NCI-H226 (cell line): ENCODE measurements around the gene C2orf72.
"Not testable (repeated sequence)": the region's sequence is repeated elsewhere in the genome, so short reads cannot be mapped to it uniquely, and the experiment has no call there.

Experiments used
- DNase-seq: peaks from one replicate; pipeline ENCODE4 v3.0.0-alpha.2; 2015

Gene C2orf72

DNA sequence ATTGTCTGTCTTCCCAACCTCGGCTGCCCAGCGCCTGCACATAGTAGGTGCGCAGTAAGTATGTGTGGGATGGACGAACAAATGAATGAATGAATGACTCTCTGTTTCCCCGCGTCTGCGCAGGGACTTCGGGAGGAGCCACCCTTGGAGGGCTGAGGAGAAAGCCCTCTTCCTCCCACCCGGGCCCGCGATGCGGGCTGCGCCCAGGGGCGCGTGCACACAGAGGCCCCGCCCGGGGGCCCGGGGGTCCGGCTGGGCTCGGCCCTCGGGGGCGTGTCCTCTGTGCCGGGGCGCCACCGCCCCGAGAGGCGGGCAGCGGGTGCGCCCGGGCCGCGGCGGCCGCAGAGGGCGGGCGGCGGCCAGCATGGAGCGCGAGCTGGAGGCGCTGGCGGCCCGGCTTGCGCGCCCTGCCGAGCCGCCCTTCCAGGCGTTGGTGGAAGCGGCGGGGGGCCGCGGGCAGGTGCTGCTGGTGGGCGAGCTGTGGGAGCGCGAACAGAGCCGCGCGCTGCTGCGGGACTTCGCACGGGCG lies at the start of gene C2orf72:
TSS of gene C2orf72 (plus strand) at position 322 of the 529 bp plus-strand sequence. CDS start at position 365, 43 bp downstream.
- DNase-seq: no peak

DNA sequence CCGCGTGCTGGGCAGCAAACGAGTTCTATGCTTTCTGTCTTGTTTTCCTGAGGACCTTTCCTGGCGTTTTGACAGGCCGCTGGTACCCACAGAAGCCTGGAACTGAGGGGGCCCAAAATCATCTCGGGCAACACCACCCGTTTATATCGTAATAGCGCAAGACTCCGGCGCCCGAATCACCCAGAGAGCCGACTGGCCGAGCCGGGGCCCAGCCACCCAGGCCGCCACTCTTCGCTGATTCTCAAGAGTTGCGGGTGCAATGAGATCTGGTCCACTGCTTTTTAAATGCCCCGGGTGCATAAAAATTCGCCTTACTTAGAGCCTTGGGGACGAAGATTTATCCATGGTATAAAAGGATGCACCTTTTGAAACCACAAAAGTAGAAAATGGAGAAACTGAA lies 47.6 kb upstream of the C2orf72 start:
- no peak for DNase-seq

DNA sequence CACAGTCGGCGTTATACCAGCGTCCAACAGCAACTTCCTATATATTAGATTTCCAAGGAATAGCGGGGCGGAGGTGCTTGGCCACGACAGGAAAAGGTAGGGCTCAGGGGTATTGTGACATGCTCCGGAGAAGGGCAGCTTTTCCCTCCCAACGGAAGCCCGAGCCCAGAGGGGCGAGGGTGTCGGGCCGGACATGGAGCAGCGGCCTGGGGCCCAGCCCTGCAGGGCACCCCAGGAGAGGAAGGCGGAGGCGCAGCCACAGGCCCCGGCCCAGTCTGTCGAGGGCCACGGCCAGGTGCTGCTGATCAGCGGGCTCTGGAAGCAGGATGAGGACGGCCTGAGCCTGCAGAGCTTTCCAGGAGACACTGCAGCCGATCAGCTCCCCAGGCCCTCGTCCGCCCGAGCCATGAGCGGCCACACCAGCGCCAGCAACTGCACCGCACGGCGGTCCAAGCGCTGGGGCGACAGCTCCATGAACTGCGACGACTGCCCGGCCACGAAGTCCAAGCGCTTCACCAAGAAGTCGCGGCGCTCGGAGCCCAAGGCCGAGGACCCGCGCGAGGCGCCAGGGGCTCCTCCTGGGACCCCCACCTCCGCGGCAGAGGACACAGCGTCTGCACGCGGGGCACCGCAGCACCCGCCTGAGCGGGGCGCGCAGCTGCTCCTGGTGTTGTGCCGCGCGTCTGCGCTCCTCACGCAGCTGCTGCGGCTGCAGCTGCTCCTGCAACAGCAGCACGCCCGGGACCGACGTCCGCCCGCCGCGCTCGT lies 47.0 kb upstream of the C2orf72 start:
- DNase-seq: no peak

DNA sequence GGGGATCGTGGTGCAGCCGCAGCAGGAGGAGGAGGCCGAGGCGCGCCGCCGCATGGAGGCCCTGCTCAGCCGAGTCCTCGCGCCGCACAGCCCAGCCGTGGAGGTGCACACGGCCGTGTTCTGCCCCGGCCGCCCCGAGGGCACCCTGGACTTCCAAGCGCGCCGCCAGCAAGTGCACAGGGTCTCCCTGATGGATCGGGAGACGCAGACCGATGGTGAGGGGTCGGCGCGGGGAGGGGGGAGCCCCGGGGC lies 46.5 kb upstream of the C2orf72 start:
- DNase-seq: no peak

DNA sequence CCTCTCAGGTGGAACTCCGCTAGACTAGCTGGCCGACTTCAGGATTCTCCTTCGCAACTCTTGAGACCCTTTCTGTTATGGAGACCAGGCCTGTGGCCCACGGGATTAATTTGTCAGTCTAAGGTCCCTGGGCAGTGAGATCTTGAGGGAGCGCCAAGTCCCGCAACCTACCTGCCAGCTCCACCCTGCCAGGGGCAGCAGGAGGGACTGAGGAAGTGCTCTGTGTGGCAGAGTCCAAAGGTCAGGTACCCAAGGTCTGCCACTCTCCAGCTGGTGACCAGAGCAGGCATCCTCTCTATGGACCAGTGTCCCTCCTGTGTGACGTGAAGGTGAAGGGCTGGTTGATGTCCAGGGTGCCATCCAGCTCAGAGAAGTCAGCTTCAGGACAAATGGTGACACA lies 45.7 kb upstream of the C2orf72 start:
- DNase-seq: no peak

DNA sequence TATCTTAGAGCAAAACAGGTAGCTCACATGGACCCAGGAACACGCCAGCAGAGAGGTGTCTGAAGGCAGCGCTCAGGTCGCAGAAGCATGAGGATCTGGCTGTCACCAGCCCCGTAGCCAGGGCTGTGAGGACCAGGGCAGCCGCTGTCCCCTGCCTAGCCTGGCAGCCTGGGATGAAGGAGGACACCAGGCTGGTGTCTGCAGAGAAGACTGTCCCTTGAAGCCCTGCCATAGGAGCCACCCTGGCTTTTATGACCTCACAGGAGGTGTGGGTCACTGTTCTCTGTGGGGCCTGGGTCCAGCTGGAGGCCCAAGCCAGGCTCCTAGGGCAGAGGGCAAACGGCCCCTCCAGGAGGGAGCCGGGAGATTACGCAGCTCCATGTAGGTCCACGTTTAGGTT lies 41.5 kb upstream of the C2orf72 start, which contains the start of gene SPATA3:
TSS of gene SPATA3 (plus strand) at position 301 of the 400 bp plus-strand sequence. CDS start 113 bp downstream, outside the sequence.
- DNase-seq: no peak

DNA sequence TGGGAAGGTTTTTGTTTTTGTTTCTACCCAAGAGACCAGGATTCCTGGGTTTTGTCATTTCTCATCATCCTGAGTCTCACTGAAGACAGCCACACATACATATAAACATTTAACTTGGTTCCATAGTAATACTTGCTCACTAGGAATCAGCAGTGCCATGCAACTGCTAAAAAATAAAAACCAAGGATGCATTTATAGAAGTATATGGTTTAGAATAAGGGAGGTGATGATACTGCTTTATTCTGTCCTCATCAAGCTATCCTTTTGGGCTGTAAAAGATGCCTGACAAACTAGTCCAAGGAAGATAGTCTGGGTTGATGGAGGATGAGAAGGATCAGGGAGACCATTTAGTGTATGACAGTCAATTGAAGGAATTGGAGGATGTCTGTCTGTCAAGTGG lies 40.7 kb upstream of the C2orf72 start:
- no peak for DNase-seq

DNA sequence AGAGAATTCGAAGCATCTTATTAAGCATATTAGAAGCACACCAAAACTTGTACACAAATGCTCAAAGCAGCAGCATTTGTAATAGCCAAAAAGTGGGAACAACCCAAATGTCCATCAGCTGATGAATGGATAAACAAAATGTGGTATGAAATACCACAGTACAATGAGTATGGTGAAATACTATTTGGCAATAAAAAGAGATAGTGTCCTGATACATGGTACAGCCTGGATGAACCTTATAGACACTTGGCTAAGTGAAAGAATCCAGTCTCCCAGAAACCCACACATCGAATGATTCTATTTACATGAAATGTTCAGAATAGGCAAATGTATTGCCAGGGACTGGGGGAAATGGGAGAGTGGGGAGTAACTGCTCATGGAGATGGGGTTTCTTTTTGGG lies 38.4 kb upstream of the C2orf72 start:
- DNase-seq: no peak

DNA sequence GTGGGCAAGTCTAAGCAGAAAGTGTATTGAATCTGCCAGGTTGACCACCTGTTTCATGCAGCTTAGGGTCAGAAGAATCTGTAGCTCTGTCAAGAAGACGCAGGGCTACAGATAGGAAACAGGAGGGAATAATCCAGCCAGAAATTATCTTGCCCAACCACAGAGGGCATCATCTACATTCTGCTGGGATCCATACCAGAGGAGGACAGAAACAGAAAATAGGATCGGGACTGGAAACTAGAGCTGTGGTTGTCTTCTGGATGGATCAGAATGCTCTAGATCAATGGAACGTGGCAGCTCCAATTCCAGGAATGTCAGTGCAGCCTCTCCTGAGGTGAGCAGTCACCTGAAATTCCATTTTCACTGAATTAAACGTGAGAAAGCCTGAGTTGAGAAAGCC lies 37.8 kb upstream of the C2orf72 start:
- DNase-seq: no peak

DNA sequence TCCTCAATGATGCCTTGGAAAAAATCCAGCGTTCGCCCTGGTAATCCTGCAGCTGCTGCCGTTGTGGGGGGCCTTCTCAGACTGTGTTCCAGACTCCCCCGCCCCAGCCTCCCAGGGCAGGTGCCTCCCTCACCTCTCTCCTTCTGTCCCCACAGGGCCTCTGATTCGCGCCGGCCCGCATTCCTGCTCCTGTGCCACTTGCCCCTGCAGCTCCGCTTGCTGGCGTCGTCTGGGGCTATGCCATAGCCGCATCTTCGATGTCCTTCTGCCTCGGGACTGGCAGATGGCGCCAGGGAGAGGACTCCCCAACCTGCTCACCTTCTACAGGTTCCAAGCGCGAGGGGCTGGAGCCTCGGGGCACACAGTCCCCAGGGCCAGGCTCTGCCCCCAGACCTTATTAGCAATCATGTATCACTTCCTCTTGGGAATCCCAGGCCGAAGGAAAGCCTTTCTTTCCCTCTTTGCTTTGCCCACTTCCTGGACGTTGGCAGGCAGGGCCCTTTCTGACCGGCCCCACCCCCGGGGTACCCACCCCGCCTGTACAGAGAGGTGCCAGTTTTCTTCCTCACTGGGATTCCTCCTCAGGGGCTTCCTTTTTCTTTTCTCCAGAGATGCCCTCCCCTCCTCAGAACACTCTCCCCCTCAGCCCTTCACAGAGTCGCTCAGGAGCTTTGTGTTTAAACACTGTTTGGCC lies 37.0 kb upstream of the C2orf72 start:
- DNase-seq: no peak

DNA sequence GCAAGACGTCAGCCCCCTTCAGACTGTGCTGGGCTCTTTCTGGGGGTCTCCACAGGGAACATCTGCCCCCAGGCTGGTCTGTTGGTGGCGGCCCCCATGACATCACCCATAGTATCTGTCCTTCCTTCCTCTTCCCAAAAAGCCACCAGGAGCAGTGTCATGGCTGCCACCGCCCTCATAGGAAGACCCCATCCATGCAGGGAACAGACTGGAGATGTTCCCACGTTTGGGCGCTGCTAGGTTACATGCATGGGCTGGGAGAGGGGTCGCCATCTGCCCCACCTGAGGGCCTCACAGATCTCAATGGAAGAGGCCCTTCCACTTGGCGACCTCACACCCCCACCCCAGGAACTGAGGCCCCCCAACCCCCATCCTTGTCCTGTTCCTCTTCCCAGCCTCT lies 36.3 kb upstream of the C2orf72 start:
- no peak for DNase-seq

DNA sequence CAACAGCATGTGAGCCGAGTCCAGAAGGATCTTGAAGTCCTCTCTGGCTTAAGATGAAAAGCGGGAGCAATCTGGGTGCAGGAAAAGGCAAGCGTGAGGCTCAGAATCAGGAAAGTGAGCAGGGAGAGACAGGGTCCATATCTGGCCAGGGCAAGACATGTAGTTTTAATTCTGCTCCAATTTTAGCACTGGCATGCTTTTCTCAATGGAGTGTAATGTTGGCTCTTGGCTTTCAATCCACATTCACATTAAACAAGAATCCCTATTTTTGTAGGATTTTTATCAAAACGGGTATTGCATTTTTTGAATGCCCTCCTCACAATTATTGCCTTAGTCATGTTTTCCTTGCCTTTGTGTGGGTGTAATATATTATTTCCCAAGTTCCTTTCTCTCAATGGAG lies 35.4 kb upstream of the C2orf72 start:
- DNase-seq: no peak

DNA sequence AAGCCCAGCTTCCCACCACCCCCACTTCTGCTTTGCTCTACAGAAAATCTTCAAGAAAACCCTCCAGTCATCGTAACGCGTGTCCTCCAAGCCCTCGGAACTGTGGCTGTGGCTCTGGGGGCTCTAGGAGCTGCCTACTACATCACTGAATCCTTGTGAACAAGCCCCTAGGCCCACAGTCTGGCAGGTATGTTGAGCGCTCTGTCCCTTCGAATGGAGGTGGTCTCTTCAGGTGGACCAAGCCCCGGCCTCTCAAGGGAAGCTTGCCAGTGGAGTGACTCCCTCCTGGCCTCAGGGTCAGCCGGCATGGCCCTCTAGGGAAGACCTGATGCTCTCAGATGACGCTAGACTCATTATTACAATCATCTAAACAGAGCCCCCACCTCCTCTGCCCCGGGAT lies 34.7 kb upstream of the C2orf72 start:
- no peak for DNase-seq

DNA sequence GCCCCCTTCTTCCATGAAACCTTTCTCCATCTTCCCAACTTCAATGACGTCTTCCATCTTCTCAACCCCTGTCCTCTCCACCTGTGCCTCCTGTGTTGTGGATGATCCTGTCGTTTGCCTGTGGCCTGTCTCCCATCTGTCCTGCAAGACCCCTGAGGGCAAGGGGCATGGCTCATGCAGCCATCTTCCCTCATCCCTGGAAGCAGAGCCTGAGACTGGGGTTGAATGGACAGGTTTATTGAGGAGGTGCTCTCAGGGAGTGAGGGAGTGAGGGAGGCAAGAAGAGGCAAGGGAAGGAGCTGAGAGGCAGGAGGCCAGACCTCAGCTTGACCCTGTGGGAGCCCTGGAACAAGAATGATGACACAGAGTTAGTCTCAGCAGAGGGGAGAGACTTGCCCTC lies 34.1 kb upstream of the C2orf72 start:
- no peak for DNase-seq

DNA sequence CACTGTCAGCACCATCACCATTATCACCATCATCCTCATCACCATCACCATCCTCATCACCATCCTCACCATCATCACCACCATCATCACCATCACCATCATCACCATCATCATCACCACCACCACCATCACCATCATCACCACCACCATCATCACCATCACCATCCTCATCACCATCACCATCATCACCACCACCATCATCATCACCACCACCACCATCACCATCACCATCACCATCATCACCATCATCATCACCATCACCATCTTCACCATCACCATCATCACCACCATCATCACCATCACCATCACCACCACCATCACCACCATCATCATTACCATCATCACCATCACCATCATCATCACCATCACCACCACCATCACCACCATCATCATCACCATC lies 32.4 kb upstream of the C2orf72 start:
- DNase-seq: not testable (repeated sequence)

DNA sequence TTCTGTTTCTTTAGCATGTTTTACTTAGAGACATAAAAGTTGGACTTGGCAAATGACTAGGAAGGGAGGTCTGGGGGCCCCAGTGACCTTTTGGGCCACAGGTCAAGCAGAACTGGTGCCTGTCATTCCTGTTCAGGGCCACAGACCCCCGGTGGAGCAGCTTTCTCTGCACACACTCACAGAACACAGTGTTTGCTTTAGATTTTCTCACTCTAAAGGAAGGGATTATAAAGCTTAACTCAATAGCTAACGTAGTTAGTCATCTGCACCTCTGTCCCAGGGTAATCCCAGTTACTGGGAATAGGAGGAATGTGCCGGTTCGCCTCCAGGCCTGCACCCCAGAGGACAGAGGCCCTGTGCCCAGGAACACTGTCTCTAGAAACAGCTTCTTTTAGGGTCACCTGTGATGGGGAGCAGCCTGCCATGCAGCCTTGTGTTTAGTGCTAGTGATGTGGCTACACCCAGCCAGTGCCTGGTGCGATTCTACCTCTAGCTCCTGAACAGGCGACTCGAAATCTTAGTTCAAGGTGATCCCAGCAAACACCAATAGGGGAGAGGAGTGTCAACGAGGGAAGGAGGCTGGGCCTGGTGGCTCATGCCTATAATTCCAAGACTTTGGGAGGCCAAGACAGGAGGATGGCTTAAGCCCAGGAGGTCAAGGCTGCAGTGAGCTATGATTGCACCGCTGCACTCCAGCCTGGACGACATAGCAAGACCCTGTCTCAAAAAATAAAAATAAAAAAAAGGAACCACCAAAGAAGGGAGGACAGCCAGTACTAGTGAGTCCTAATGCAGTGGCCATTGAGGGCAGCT lies 29.8 kb upstream of the C2orf72 start:
- DNase-seq: no peak

DNA sequence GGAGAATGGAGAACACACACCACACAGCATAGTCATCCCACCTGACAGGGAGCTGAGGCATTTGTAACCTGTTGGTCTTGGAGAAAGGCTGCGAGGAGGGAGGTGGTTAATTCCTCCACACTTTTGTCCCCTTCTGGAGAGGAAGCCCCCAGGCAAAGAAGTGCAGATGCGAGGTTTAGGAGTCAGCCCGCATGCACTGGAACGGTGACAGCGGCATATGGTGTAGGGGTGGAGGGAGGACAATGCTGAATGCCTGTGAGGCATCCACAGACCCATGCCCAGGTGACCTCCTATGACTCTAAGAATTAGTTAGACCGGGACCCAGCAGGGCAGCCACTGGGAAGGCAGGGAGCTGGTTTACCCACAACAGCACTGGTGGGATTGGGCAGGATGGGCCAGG lies 29.2 kb upstream of the C2orf72 start:
- DNase-seq: no peak

DNA sequence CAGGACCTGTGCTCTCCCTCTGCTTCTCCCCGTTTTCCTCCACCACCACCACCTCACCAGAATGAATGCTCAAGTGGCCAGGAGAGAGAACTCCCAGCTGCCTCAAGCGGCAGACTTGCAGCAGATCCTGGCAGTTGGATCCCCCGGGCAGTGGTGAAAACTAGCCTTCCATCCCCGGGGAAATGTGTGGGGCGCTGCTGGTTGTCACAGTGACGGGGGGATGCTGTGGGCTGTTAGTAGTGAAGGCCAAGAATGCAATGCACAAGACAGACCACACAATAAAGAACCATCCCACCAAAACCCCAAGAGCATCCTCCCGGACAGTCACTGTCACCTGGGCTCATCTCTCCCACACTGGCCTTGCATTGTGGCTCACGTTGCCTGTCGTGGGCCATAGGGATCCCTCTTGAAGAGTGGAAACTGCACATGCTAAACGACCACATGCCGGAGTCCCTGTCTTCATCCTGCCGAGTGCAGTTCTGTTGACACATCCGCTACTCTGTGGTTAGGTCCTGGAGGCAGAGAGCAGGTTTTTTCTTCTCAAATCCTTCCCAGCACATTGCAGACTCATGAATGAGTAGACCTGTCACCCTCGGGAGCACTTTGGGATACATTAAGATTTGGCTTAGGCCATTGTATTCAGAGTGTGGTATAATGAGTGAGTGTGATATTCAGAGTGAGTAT lies 27.9 kb upstream of the C2orf72 start:
- DNase-seq: no peak

DNA sequence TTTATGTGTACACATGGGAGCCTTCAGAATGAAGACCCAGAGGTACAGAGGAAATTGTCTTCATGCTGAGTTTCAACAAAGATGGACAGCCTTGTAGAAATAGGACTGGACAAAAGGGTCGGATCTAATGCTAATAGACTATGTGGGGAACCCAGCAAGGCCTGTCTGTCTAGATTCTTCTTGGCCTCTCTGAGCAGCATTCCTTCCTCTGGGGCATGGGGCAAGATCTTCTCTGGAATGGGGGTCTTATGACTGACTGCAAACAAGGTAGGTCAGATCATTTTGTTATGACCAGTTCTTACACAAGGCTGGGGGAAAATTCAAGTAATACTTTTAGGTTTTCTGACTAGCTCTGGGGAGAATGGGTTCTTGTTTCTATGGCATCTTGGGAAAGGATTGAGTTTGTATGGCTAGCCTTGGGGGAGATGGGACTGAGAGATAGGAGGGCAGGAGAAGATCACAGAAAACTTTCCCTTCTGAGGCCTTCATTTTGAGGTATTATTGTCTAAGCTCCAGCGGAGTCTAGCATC lies 27.1 kb upstream of the C2orf72 start:
- DNase-seq: no peak

DNA sequence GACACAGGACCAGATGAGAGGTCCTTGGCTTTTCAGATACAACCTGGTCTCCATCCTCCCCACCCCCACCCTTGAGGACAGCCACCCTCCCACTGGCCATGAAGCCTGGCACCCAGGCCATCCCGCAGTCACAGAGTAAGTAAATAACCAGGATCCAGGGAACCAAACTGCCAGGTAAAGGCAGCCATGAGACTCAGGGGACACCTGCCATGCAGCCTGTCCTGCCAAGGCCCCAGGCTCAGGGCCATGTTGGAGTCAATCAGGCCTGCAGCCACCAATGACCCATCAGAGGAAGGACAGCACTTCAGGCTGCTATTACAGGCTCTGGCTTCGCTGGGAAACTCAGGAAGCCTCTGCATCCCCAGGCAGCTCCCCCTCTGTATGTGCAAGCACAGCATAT lies 25.8 kb upstream of the C2orf72 start:
- no peak for DNase-seq

DNA sequence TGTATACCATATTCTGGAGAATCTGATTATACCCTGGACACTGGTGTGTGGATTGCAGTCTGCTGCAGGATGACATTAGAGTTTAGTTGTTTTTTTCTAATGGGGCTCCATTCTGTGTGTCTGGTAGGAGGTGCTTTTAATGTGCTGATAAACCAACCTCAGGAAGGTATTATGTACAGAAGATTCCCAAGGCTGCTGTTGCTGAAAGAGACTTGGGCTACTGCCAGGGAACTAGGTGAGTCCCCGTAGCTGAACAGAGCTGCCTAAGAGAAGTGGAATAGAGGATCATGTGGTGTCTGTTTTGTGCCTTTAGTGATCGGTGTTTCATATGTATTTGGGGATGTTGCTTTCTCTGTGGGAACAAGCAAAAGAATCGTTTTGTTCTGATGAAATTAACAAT lies 24.9 kb upstream of the C2orf72 start:
- DNase-seq: no peak

DNA sequence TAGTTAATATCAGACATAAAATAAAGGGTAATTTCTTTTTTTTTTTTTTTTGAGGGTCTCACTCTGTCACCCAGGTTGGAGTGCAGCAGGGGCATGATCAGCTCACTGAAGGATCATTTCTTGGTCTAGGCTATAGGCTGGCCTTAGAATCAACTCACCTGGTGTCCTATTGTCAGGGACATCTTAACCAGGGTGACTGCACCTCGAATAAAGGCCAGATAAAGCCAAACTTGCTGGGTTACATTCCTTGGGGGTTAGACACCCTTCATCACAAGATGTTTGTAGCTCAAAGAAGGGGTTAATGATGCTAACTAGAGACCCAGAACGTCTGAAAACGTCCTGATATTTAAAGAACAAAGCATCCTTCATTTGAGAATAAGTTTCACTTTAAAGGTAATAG lies 23.5 kb upstream of the C2orf72 start:
- DNase-seq: no peak

DNA sequence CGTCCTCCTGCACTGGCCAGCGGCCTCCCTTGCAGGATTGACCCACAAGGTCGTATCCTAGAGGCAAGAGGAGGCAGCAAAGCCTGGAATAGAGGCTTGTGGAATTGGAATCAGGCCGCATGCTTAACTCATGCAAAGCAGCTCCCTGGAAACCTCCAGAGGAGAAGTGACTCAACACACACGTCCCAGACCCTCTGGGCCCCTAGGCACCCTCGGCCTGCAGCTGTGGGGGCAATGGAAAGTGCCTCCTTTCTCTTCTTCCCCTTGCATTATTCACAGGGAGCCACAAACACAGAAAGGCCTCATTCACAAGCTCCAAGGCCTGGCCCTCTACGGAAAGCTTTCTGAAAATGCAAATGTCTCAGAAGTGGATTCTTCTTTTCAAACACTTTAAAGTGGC lies 21.8 kb upstream of the C2orf72 start:
- DNase-seq: no peak
